GM12878 (cell line): ENCODE results near the gene RAB7B. TPM values are rescaled to one million over a fixed set of nuclear protein-coding genes. Genes with fewer than 3 reads are reported as not detected.

ENCODE experiments used
- ATAC-seq: fragments of 200-7000 bp; cut with Tn5 transposase; 3 replicates; pipeline ENCODE4 v1.9.1; 2020; ENCODE audit warnings: mild to moderate bottlenecking, moderate library complexity
- BruUV-seq: library from RNA; stranded (reverse); fragments of 400-500 nt; replicated peaks from 2 replicates; lab custom pipeline; 2021; lab: Mats Ljungman, UMichigan
- CTCF ChIA-PET: fragments of 300-600 bp; sonication (Branson Sonifier 250); formaldehyde crosslinking; extraction: SDS; loops from one replicate; lab custom pipeline; 2021; ENCODE audit warnings: inconsistent platforms; lab: Yijun Ruan, JAX
- POLR2A ChIA-PET: fragments of 350-600 bp; formaldehyde crosslinking; extraction: SDS; loops from one replicate; lab custom pipeline; 2021; ENCODE audit warnings: inconsistent platforms; lab: Charles Lee
- RAD21 ChIA-PET: fragments of 300-600 bp; sonication (Branson Sonifier 250); formaldehyde crosslinking; loops from one replicate; lab custom pipeline; 2023; ENCODE audit warnings: antibody characterized with exemption; ENCODE audit not compliant: unreplicated experiment; lab: Charles Lee
- SMC1A ChIA-PET: fragments of 300-600 bp; sonication (Branson Sonifier 250); formaldehyde crosslinking; loops from one replicate; lab custom pipeline; 2023; ENCODE audit not compliant: unreplicated experiment, uncharacterized antibody; lab: Charles Lee
- DNase-seq: peaks from one replicate; pipeline ENCODE4 v3.0.0-alpha.2; 2011; ENCODE audit warnings: low read depth, low spot score
- FAIRE-seq: peaks from 3 replicates; lab custom pipeline; 2011; peaks lifted over from hg19 to GRCh38; lab: Jason Lieb, UNC
- H2AFZ ChIP-seq: 2 replicates; pipeline ENCODE4 v1.6.0; 2011; ENCODE audit warnings: low read depth, low read length, control low read depth; ENCODE audit not compliant: control insufficient read depth
- H3K27ac ChIP-seq: 2 replicates; pipeline ENCODE4 v1.5.1; 2011; ENCODE audit warnings: control low read depth; ENCODE audit not compliant: control insufficient read depth, insufficient read depth
- H3K27me3 ChIP-seq, 2 experiments: replicated peaks in 1 of 2; 2 replicates each; pipeline versions ENCODE4 v1.6.0 to v1.6.1; 2011; ENCODE audit warnings: low read length in 1 of 2; ENCODE audit not compliant: control insufficient read depth in 2 of 2, insufficient read depth in 2 of 2
- H3K36me3 ChIP-seq, 2 experiments: 2 replicates each; pipeline ENCODE4 v1.5.1; 2011; ENCODE audit warnings: low read length in 1 of 2; ENCODE audit not compliant: control insufficient read depth in 2 of 2, insufficient read depth in 2 of 2
- H3K4me1 ChIP-seq: 2 replicates; pipeline ENCODE4 v1.6.1; 2011; ENCODE audit warnings: mild to moderate bottlenecking, low read length, moderate library complexity, mixed read lengths; ENCODE audit not compliant: control insufficient read depth, insufficient read depth
- H3K4me2 ChIP-seq: 2 replicates; pipeline ENCODE4 v1.6.0; 2011; ENCODE audit warnings: control low read depth; ENCODE audit not compliant: control insufficient read depth, insufficient read depth
- H3K4me3 ChIP-seq: fragments of 200-600 bp; sonication (generic); 2 replicates; pipeline ENCODE4 v1.5.1; 2016
- H3K79me2 ChIP-seq: 2 replicates; pipeline ENCODE4 v1.6.0; 2011; ENCODE audit warnings: low read length; ENCODE audit not compliant: control insufficient read depth, insufficient read depth
- H3K9ac ChIP-seq: 2 replicates; pipeline ENCODE4 v1.8.0; 2011; ENCODE audit warnings: low read length, control low read depth, mixed read lengths; ENCODE audit not compliant: control insufficient read depth, insufficient read depth
- H3K9me3 ChIP-seq: replicated peaks from 3 replicates; pipeline ENCODE4 v1.5.1; 2011; ENCODE audit warnings: mild to moderate bottlenecking, low read length; ENCODE audit not compliant: control insufficient read depth, insufficient read depth
- H4K20me1 ChIP-seq: 2 replicates; pipeline ENCODE4 v1.6.0; 2011; ENCODE audit not compliant: control insufficient read depth, insufficient read depth
- ESRRA ChIP-seq: IDR thresholded peaks from 2 replicates; pipeline ENCODE4 v1.6.1; 2012; ENCODE audit warnings: mild to moderate bottlenecking, low read length, improper control_type of control experiment
- HDGF ChIP-seq: fragments of 450-650 bp; IDR thresholded peaks from 2 replicates; pipeline ENCODE4 v1.6.1; 2016; ENCODE audit warnings: antibody characterized with exemption
- IRF4 ChIP-seq: IDR thresholded peaks from 2 replicates; pipeline ENCODE4 v1.6.1; 2011; ENCODE audit warnings: low read depth, low read length
- JUND ChIP-seq: IDR thresholded peaks from 2 replicates; pipeline ENCODE4 v1.6.1; 2012; ENCODE audit warnings: low read depth, mild to moderate bottlenecking, low read length, improper control_type of control experiment, moderate library complexity
- MXI1 ChIP-seq: fragments of 150-350 bp; IDR thresholded peaks from 2 replicates; pipeline ENCODE4 v1.6.1; 2011; ENCODE audit warnings: low read depth, mild to moderate bottlenecking, inconsistent platforms, low read length, improper control_type of control experiment
- RAD21 ChIP-seq: IDR thresholded peaks from 2 replicates; pipeline ENCODE4 v1.6.1; 2011; ENCODE audit warnings: mild to moderate bottlenecking, low read depth, low read length, moderate library complexity; ENCODE audit not compliant: insufficient read depth
- SRF ChIP-seq, 2 experiments: IDR thresholded peaks; 2 replicates each; pipeline ENCODE4 v1.6.1; 2011; ENCODE audit warnings: low read depth in 2 of 2, low read length in 2 of 2, mild to moderate bottlenecking in 1 of 2, moderate library complexity in 1 of 2
- ZBTB4 ChIP-seq: fragments of 450-650 bp; formaldehyde crosslinking; IDR thresholded peaks from 2 replicates; pipeline ENCODE4 v1.4.0; 2022; ENCODE audit warnings: mild to moderate bottlenecking, moderate library complexity
- WGBS: methylation state at CpG from one replicate; pipeline ENCODE4 v1.1.6; 2016; ENCODE audit warnings: low lambda C conversion rate; ENCODE audit not compliant: insufficient replicate concordance, insufficient coverage; ENCODE audit errors: missing lambda C conversion rate; 5-methylcytosine and 5-hydroxymethylcytosine counted together
- in situ Hi-C: fragments of 300-500 bp; cut with MboI; formaldehyde crosslinking; loops from 9 replicates; pipeline ENCODE4 v1.14.3; 2018; ENCODE audit warnings: mixed read lengths
- intact Hi-C: fragments of 100-400 bp; cut with micrococcal nuclease; formaldehyde crosslinking; loops from one replicate; pipeline ENCODE4 v1.14.2; 2022; ENCODE audit not compliant: unreplicated experiment
- polyA plus RNA-seq, 11 experiments: library from polyadenylated mRNA; depleted of rRNA in 4 of 11; unstranded in 6 of 11; stranded (reverse) in 5 of 11; fragments of >200 nt; fragmentation: Nextera tagmentation in 4 of 11; fragmentation: Illumina TruSeq in 1 of 11; extraction: Ambion mirVana in 4 of 11; extraction: Trizol in 1 of 11; gene quantifications; 1 replicate in 1 of 11; 2 replicates in 10 of 11; pipeline versions ENCODE4 v1.2.1 to v1.2.3, GENCODE V29; 2011 to 2016; ENCODE audit warnings: inconsistent platforms in 2 of 11, missing spikeins in 2 of 11, low read depth in 1 of 11
- total RNA-seq, 4 experiments: library from RNA; depleted of rRNA in 3 of 4; stranded (reverse); fragments of >200 nt in 3 of 4; fragmentation: Illumina TruSeq in 1 of 4; extraction: Trizol in 1 of 4; gene quantifications; 2 replicates each; pipeline versions ENCODE4 v1.2.1 to v1.2.3, GENCODE V29; 2013 to 2021

Gene RAB7B
- total and polyA plus RNA-seq, 10 of the 15 experiments (the other 5 are each of a cell fraction or from before 2014, with no cell fraction given) = 0.09 TPM; not detected in 9

GRCh38 chr1:205949753-205950152 lies 53.4 kb downstream of the RAB7B start:
- in situ Hi-C loops = no loop called here
- Histone ChIP-seq H3K36me3 (no peaks in the 10 kb centered on the region), H4K20me1 (no peaks in the 10 kb centered on the region), H3K9me3 (no peaks in the 10 kb centered on the region), H3K4me3 (no peak overlapping the region), H2AFZ (no peak overlapping the region), H3K79me2 (no peaks in the 10 kb centered on the region), H3K27ac (no peak overlapping the region), H3K27me3 (no peaks in the 10 kb centered on the region; a peak in 1 of 4 replicates), H3K4me1 (no peaks in the 10 kb centered on the region), H3K9ac (no peak overlapping the region), H3K4me2 (no peak overlapping the region)
- no peak for TF ChIP-seq MXI1
- ATAC-seq (no peak), DNase-seq (no peak), FAIRE-seq (no peak)
- intact Hi-C loops = no loop called here
- RAD21 ChIA-PET = interaction anchor here (1.1 kb wide), 1 partner anchor 28 kb away, joined by 4 read pairs; no protein-coding TSS in a partner anchor
- BruUV-seq = no TSS peak
- POLR2A ChIA-PET = no interaction called here
- 29% methylated on average over 1 of the region's 1 CpG for WGBS
- CTCF ChIA-PET = no interaction called here
- SMC1A ChIA-PET = no interaction called here

- CTCF ChIA-PET = interaction anchor here (1.2 to 1.3 kb wide), 2 partner anchors 28 to 30 kb away, joined by 4 to 6 read pairs; no protein-coding TSS in a partner anchor
These were observed 54.3 kb downstream of the RAB7B start for GRCh38 chr1:205948886-205949285.

More at GRCh38 chr1:205948886-205949285, 54.3 kb downstream of the RAB7B start:
- Histone ChIP-seq H3K36me3 (no peaks in the 10 kb centered on the region), H3K27me3 (peaks cover 0 to 2% of the 10 kb centered on the region in 2 experiments; a peak in 2 of 4 replicates), H3K4me3 (no peak overlapping the region), H3K4me2 (no peak overlapping the region), H2AFZ (no peak overlapping the region), H3K79me2 (no peaks in the 10 kb centered on the region), H3K4me1 (no peaks in the 10 kb centered on the region), H4K20me1 (no peaks in the 10 kb centered on the region), H3K9ac (no peak overlapping the region), H3K27ac (no peak overlapping the region), H3K9me3 (no peaks in the 10 kb centered on the region)
- in situ Hi-C loops = no loop called here
- POLR2A ChIA-PET = no interaction called here
- DNase-seq (no peak), ATAC-seq (no peak), FAIRE-seq (no peak)
- BruUV-seq = no TSS peak
- no peak for TF ChIP-seq MXI1
- no peak for TF ChIP-seq ESRRA
- no peak for TF ChIP-seq IRF4
- TF ChIP-seq SRF (IDR thresholded peaks at IDR 0.05; ENCODE audit: low read depth in 2 of 2, low read length in 2 of 2) = no peak
- TF ChIP-seq JUND = no peak
- TF ChIP-seq ZBTB4 (CRISPR knock-in tag) = no peak
- TF ChIP-seq HDGF = no peak
- no peak for TF ChIP-seq RAD21
- SMC1A ChIA-PET = no interaction called here
- RAD21 ChIA-PET = no interaction called here
- intact Hi-C loops = no loop called here
- 39% methylated on average over 3 of the region's 3 CpGs for WGBS
